ENCODE results near the gene BEST4.
"Not testable (repeated sequence)": the region's sequence is repeated elsewhere in the genome, so short reads cannot be mapped to it uniquely, and the experiment has no call there.

BEST4 gene

DNA sequence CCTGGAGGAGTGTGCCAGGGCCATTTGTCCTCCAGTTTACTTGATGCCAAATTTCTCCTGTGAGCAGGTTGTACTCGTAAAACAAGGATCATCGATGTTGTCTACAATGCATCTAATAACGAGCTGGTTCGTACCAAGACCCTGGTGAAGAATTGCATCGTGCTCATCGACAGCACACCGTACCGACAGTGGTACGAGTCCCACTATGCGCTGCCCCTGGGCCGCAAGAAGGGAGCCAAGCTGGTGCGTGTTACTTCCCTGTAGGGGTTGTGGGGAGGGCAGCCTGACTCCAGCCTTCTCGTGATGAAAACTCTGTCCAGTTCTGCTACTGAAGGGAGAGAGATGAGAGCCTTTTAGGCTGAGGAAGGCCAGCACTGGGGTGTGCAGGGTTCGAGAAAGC is 10.4 kb downstream of the BEST4 start:
- no peak for DNase-seq (ENCODE audit: low read depth)

DNA sequence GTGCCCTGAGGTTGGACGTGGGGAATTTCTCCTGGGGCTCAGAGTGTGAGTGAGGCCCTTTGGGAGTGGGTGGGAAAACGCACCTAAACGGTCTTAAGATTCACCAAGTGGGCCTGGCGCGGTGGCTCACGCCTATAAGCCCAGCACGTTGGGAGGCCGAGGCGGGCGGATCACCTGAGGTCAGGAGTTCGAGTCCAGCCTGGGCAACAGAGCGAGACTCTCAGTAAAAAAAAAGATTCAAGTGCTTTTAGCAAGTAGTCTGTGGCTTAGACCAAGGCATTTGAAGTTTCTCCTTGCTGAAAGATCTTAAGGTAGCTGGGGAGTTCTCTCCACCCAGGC is 11.3 kb downstream of the BEST4 start:
- DNase-seq (ENCODE audit: low read depth), result no peak

DNA sequence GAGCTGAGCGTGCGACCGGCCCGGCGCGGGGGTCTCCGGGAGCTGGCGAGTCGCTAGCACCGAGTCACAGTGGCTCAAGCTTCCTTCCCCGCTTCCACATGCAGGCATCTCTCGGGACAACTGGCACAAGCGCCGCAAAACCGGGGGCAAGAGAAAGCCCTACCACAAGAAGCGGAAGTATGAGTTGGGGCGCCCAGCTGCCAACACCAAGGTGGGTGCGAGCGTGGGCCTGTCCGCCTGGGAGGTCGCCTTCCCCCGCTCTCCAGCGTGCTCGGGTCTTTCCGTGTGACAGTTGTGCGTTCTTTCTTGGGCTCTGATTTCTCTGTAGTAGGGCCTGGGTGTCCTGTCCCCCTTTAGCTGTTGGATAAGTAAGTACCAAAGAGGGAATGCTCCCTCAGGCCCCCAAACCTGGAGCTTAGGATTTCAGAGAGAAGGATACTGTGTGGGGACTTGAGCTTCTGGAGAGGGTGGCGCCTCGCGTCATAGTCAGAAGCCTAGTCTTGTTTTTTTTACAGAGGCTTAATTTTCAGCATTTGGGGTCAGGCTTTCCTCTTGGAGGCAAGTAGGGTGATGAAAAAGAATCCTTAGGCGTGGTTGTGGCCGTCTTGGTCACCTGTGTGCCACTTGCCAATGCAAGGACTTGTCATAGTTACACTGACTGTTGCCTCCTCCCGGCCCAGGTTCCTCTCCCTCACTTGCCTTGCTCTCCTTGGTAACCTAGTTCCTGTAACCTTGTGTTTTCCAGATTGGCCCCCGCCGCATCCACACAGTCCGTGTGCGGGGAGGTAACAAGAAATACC is 11.8 kb downstream of the BEST4 start:
- DNase-seq (ENCODE audit: low read depth), result no peak

DNA sequence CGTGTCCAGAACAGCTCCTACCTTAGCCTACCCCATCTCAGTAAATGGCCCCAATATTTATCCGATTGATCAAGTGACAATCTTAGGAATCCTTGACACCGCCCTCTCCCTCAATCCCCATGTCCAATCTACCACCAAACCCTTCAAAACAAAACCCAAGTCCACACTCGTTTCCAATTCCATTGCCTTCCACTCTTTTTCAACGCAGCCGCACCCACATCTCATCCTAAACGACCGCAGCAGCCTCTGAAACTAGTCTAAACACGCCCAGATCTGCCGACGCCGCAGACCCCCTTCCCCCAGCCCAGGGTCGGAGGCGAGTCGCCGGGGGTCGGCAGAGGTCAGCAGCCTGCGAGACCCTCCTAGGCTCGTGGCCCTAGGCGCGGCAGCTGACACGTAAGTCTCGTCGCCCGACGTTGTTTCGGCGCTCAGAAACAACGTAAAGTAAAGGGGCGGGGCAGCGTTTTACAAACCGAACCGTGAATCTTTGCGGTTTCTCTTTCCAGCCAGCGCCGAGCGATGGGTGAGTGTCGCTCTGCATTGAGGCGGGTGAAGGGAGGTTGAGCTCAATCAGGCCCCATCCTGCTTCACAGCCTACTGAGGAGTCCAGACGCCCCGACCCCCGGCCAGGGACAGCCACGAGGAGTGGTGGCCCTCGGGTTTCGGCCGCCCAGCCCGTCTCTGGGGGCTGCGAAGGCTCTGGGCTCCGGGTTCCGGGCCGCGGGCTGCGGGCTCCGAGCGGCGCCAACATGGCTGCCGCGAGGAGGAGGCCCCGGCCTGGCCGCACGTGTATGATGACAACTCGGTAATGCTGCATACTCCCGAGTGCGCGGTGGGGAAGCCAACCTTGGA is 12.7 kb downstream of the BEST4 start, which contains the start of gene RPS8:
Gene RPS8 (plus strand): TSS at position 463 of the 852 bp plus-strand sequence. CDS start 57 bp downstream, at position 520.
- peak; percentile 84 for DNase-seq (ENCODE audit: low read depth)

GRCh38 chr1:44766421-44766820 is 21.5 kb downstream of the BEST4 start:
- DNase-seq (ENCODE audit: low read depth), result not testable (repeated sequence)

- no peak for DNase-seq (ENCODE audit: low read depth)
These were observed 27.1 kb downstream of the BEST4 start for GRCh38 chr1:44760876-44761275.

DNA sequence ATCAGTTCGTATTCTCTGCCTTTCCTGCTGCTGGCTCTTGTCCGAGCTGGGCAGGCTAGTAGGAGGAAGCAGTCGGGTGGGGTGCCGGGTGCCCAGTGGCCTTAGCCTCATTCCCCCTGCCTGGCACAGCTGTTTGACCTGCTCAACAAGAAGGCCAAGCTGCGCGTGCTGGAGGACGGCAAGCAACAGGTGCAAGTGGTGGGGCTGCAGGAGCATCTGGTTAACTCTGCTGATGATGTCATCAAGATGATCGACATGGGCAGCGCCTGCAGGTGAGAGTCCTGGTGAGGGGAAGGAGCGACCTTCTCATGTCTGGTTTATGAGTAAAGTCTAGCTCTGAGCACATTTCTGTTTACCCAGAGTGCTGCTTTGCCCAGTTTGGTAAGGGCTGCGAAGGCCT is 28.9 kb downstream of the BEST4 start:
- DNase-seq (ENCODE audit: low read depth), result no peak

- no peak for DNase-seq (ENCODE audit: low read depth)
These were observed 30.6 kb downstream of the BEST4 start for GRCh38 chr1:44757420-44757819.

- DNase-seq (ENCODE audit: low read depth), result no peak
These were observed 40.1 kb downstream of the BEST4 start for GRCh38 chr1:44747878-44748277.

DNA sequence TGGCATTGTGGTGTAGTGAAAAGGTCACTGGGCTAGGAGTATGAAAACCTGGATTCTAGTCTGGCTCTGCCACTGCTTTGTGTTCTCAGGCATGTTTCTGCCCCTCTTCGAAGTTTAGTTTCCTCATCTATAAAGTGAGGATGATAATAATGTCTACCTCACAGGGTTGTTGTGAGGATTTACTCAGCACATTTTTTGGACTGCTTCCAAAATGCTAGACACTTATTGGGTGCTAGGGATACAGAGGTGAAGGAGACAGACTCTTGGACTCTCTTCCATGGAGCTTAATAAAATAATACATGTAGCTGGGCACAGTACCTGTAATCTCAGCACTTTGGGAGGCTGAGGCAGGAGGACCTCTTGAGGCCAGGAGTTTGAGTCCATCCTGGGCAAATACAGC is 44.8 kb downstream of the BEST4 start:
- no peak for DNase-seq (ENCODE audit: low read depth)

- DNase-seq (ENCODE audit: low read depth), result no peak
These were observed 47.8 kb downstream of the BEST4 start for GRCh38 chr1:44740179-44740617.

GRCh38 chr1:44739307-44740178 is 48.4 kb downstream of the BEST4 start, which contains the start of gene KIF2C:
KIF2C (plus strand) TSS chr1:44739837; CDS start chr1:44739933, 96 bp downstream.
- DNase-seq (ENCODE audit: low read depth), result peak; percentile 89

- not testable (repeated sequence) for DNase-seq (ENCODE audit: low read depth)
These were observed 49.0 kb downstream of the BEST4 start for GRCh38 chr1:44738953-44739306.

DNA sequence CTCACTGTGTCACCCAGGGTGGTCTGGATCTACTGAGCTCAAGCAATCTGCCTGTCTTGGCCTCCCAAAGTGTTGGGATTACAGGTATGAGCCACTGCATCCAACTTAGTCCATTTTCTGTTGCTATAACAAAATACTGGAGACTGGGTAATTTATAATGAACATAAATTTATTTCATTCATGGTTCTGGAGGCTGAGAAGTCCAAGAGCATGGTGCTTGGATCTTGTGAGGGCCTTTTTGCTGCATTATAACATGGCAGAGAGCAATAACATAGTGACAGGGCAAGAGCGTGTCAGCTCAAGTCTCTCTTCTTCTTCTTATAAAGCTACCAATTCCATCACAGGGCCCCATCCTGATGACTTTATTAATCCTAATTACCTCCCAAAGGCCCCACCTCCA is 52.0 kb downstream of the BEST4 start:
- no peak for DNase-seq (ENCODE audit: low read depth)

- DNase-seq (ENCODE audit: low read depth), result no peak
These were observed 54.2 kb downstream of the BEST4 start for GRCh38 chr1:44733784-44734183.
